ENCODE data around the gene PPARGC1A. TPM values are rescaled to one million over a fixed set of nuclear protein-coding genes. Genes with fewer than 3 reads are reported as not detected.

Gene PPARGC1A, protein sequence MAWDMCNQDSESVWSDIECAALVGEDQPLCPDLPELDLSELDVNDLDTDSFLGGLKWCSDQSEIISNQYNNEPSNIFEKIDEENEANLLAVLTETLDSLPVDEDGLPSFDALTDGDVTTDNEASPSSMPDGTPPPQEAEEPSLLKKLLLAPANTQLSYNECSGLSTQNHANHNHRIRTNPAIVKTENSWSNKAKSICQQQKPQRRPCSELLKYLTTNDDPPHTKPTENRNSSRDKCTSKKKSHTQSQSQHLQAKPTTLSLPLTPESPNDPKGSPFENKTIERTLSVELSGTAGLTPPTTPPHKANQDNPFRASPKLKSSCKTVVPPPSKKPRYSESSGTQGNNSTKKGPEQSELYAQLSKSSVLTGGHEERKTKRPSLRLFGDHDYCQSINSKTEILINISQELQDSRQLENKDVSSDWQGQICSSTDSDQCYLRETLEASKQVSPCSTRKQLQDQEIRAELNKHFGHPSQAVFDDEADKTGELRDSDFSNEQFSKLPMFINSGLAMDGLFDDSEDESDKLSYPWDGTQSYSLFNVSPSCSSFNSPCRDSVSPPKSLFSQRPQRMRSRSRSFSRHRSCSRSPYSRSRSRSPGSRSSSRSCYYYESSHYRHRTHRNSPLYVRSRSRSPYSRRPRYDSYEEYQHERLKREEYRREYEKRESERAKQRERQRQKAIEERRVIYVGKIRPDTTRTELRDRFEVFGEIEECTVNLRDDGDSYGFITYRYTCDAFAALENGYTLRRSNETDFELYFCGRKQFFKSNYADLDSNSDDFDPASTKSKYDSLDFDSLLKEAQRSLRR
- total RNA-seq (ENCODE audit: unreplicated experiment), result 13.4 TPM
- long read RNA-seq, partial matches to known transcripts, result 0 of 1 reads
- long read RNA-seq, other reads (novel, unspliced or antisense), result 1 of 1 reads

DNA sequence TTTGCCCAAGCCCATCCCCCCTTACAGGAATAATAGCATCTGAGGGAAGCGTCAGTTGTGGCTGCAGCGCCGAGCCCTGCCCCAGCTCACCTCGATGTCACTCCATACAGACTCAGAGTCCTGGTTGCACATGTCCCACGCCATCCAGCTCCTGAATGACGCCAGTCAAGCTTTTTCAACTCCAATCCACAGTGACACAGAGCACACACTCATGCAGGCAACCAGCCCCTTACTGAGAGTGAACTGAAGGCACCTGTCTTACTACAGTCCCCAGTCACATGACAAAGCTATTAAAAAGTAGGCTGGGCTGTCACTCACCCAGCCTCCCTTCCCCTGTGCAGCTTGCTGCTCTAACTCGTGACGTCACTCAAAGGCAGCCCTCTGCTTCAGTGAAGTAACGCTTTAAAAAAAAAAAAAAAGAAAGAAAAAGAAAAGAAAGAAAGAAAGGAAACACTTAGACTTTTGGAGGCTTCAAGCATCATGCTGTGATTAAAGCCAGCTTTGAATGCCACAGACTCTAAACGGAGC is at the start of gene PPARGC1A:
TSS of gene PPARGC1A (minus strand) at position 234 of the 528 bp plus-strand sequence. CDS start at position 144, 90 bp downstream.
- Mint-ChIP-seq H3K4me3 (ENCODE audit: unreplicated experiment) (peak within 1 kb of the TSS; percentile 69), H3K27me3 (ENCODE audit: unreplicated experiment) (no peaks in the 10 kb centered on the region), H3K4me1 (ENCODE audit: low read depth, unreplicated experiment) (peaks cover 9% of the 10 kb centered on the region), H3K27ac (ENCODE audit: unreplicated experiment) (no peak within 1 kb of the TSS), H3K9me3 (ENCODE audit: unreplicated experiment) (peaks cover 2% of the 10 kb centered on the region), H3K36me3 (ENCODE audit: unreplicated experiment) (no peaks in the 10 kb centered on the region)
- TF ChIP-seq, protein P1, sequence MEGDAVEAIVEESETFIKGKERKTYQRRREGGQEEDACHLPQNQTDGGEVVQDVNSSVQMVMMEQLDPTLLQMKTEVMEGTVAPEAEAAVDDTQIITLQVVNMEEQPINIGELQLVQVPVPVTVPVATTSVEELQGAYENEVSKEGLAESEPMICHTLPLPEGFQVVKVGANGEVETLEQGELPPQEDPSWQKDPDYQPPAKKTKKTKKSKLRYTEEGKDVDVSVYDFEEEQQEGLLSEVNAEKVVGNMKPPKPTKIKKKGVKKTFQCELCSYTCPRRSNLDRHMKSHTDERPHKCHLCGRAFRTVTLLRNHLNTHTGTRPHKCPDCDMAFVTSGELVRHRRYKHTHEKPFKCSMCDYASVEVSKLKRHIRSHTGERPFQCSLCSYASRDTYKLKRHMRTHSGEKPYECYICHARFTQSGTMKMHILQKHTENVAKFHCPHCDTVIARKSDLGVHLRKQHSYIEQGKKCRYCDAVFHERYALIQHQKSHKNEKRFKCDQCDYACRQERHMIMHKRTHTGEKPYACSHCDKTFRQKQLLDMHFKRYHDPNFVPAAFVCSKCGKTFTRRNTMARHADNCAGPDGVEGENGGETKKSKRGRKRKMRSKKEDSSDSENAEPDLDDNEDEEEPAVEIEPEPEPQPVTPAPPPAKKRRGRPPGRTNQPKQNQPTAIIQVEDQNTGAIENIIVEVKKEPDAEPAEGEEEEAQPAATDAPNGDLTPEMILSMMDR (IDR thresholded peaks at IDR 0.05; ENCODE audit: partially characterized antibody, unreplicated experiment), result no peak
- DNase-seq, result no peak

DNA sequence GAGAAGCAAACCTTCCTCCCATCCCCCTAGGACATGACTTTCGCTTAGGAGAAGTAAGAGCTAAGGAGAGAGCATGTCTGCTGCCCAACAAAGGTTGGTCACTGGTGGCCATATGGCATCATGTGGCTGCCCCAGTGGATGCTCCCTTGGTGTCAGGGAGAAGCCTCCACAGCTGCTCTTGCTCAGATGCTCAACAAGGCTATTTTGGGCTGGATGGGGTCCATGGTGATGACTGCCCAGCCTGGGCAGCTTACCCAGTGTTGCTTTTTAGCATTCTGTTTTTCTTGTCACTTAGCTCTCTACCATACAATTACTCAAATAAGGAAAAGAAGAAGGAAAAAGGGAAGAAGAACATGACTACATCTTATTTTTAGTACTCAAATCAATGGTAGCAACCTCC is 48.9 kb upstream of the PPARGC1A start:
- H3K9me3 Mint-ChIP-seq (ENCODE audit: unreplicated experiment), result no peaks in the 10 kb centered on the region
- DNase-seq, result no peak
- TF ChIP-seq, protein P1 (IDR thresholded peaks at IDR 0.05; ENCODE audit: partially characterized antibody, unreplicated experiment), result no peak
- H3K36me3 Mint-ChIP-seq (ENCODE audit: unreplicated experiment), result no peaks in the 10 kb centered on the region
- peak overlapping the region; percentile 29 for H3K27ac Mint-ChIP-seq (ENCODE audit: unreplicated experiment)
- peaks cover 12% of the 10 kb centered on the region for H3K4me1 Mint-ChIP-seq (ENCODE audit: low read depth, unreplicated experiment)
- no peaks in the 10 kb centered on the region for H3K27me3 Mint-ChIP-seq (ENCODE audit: unreplicated experiment)
- no peak overlapping the region for H3K4me3 Mint-ChIP-seq (ENCODE audit: unreplicated experiment)

DNA sequence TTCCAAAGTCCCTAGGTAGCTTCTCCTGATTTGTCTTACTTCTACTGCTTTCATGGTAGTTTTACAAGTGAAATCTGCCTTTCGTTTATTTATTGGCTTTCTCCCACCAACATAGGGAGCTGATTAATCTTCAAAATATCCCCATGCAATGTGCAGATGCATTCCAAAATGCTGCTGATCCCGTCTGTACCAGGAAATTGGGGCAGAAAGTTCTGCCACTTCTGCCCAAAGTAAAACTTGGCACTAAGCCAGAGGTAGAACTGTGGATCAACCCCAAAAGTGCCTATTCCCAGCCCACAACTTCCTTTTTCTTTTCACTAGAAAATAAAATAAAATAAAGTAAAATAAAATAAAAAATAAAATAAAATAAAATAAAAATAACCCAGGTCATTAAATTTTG is 47.3 kb upstream of the PPARGC1A start:
- TF ChIP-seq, protein P1 (IDR thresholded peaks at IDR 0.05; ENCODE audit: partially characterized antibody, unreplicated experiment), result no peak
- no peaks in the 10 kb centered on the region for H3K27me3 Mint-ChIP-seq (ENCODE audit: unreplicated experiment)
- no peaks in the 10 kb centered on the region for H3K36me3 Mint-ChIP-seq (ENCODE audit: unreplicated experiment)
- H3K9me3 Mint-ChIP-seq (ENCODE audit: unreplicated experiment), result no peaks in the 10 kb centered on the region
- H3K4me1 Mint-ChIP-seq (ENCODE audit: low read depth, unreplicated experiment), result peaks cover 15% of the 10 kb centered on the region
- no peak overlapping the region for H3K4me3 Mint-ChIP-seq (ENCODE audit: unreplicated experiment)
- H3K27ac Mint-ChIP-seq (ENCODE audit: unreplicated experiment), result no peak overlapping the region
- DNase-seq, result no peak

DNA sequence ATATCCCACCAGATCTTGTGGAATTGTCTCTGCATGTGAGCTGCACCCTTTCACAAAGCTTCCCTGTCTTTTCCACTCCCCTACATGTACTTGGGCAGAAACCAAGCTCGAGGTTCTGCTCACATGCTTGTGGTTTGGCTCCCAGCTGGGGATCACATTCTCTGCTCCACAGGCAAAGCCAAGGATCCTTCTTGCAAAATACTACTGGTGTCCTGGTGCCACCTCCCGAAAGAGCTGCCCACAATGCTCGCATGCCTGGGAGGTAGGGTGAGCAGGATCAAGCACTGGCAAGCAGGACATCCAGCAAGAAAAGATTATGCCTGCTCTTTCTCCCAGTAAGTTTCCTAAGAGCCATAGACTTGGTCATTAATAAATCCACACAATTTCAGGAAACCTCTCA is 45.1 kb upstream of the PPARGC1A start:
- Mint-ChIP-seq H3K4me3 (ENCODE audit: unreplicated experiment) (no peak overlapping the region), H3K9me3 (ENCODE audit: unreplicated experiment) (no peaks in the 10 kb centered on the region), H3K27me3 (ENCODE audit: unreplicated experiment) (no peaks in the 10 kb centered on the region), H3K4me1 (ENCODE audit: low read depth, unreplicated experiment) (peaks cover 17% of the 10 kb centered on the region), H3K27ac (ENCODE audit: unreplicated experiment) (no peak overlapping the region), H3K36me3 (ENCODE audit: unreplicated experiment) (no peaks in the 10 kb centered on the region)
- no peak for DNase-seq
- TF ChIP-seq, protein P1 (IDR thresholded peaks at IDR 0.05; ENCODE audit: partially characterized antibody, unreplicated experiment), result no peak
